Head of caudate nucleus (tissue), 42 donors: ENCODE data around the gene HMX2.

Source experiments
- DNase-seq, 42 donors: peaks; one replicate each; pipeline versions ENCODE4 v3.0.0 to v3.0.0-alpha.2; 2020 to 2021; ENCODE audit warnings: mixed read lengths in 7 of 42
- intact Hi-C: fragments of 100-400 bp; cut with DNase I; formaldehyde crosslinking; loops from one replicate; pipeline ENCODE4 v1.15.0; 2022

The HMX2 gene, protein sequence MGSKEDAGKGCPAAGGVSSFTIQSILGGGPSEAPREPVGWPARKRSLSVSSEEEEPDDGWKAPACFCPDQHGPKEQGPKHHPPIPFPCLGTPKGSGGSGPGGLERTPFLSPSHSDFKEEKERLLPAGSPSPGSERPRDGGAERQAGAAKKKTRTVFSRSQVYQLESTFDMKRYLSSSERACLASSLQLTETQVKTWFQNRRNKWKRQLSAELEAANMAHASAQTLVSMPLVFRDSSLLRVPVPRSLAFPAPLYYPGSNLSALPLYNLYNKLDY

DNA sequence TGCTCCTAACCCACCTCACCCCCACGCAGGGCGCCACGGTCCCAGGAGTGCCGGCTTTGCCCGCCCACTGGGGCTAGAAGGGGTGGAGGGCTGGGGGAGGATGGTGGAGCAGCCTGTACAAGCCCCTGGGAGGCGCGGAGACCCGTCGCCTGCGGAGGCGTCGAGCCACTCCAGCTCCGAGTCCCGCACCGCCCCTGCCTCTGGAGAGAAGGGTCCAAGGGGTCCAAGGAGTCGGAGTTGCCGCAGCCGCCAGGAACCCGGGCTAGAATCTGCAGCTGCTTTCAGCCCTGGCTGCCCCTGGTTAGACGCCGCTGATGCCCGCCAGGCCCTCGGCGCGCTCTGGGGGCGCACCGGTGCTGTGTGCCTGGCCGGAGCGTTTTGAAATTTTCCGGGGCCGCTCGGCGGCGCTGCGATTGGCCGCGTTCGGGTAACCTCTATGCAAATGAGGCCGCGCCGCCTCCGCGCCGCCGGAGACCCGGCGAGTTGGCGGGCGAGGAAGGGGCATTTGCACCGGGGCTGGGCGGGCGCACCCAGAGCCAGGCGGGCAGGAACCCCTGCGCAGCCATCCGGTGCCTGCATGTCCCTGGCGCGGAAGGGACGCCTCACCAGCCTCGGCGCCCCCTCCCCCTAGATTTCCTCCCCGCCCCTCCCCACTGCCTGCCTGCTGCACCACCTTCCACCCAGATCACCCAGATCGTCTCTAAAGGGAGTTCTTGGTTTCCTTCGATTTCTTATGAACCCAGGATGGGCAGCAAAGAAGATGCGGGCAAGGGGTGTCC, at the start of gene HMX2:
Gene HMX2 (plus strand): TSS at position 502 of the 779 bp plus-strand sequence. CDS start 243 bp downstream, at position 745.
- intact Hi-C loops, result no loop called here
- no peak for DNase-seq

DNA sequence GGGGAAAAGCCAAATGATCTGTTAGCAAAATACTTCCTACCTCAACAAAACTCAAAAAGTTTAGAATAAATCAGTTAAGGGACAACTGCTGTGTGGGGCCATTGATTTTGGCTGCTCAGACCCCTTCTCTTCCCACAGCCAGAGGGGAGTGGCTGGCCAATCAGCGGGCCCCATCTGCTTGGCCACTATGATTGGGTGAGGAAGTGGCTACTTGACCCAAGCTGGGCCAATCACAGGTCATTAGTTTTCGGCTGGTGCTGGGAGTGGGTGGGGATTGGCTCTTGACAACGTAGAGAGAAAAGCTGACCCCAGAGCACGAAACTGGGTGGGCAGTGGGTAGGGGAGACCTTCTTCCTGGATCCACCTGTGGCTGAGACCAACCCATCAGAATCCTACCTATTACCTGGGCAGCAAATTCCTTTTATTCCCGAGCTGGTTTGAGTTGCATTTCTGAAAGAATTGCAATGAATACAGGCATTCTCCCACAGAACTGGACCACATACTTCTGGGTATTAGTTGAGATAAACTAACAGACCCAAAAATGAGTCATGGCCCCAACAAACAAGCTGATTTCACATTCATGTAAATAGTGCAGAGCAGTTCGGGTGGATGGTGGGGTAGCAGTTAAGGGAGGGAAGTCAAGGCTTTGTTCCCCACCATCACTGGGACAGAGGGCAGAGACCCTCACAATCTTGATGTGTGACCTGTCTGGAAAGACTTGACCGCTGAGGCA, 47.7 kb upstream of the HMX2 start:
- intact Hi-C loops, result no loop called here
- no peak for DNase-seq

DNA sequence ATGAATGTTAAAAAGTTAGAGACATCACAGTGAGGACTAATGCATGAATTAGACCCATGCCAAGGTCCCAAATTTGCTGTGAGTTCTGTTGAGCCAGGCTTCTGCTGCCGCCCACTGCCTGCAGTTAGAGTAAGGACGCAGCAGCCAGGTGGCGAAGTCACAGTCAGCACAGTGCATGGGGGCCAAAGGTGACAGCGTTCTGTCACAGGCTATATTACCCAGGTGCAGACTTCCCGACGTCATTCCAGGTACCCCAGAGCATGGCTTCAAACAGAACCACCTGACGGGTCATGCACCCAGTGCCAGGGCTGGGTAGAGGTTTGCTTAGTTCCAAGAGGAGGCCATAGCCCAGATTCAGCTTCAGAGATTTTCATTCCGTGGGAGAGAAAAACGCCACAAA, 46.1 kb upstream of the HMX2 start:
- intact Hi-C loops, result no loop called here
- no peak for DNase-seq

DNA sequence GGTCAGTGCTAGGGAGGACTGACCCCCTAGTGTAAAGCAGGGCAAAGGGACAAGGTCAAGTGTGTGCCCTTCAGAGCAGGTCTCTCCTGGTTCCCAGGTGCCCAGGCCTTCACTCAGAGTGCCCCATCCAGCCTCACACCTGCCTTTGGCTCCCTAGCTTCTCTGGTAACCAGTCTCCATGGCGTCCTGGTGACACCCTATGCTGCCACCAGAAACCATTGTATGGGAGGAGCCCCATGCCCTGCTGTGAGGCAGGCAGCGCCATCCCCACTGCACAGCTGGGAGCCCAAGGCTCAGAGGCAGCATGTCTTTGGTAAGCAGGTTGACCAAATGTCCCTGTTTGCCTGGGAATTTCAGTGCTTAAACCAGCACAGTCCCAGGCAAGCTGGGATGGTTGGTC, 45.3 kb upstream of the HMX2 start:
- intact Hi-C loops, result no loop called here
- no peak for DNase-seq

DNA sequence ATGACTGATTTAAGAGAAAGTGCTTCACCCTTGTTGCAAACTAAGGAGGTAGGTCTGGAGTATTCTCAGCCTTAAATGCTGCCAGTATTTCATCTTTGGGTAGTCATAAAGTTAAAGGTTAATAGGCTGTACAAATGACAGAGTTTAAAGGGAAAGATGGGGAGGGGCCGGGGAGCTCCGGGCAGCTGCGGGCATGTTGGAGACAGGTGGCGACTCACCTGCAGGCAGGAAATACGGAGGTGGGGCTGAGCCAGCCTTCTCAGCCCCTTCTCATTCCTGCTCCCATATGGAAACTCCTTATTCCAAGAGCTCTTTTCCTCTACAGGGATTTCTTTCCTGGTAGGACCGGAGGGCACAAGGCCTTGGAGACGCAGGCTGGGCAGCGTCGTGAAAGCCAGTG, 44.0 kb upstream of the HMX2 start:
- intact Hi-C loops, result no loop called here
- no peak for DNase-seq

DNA sequence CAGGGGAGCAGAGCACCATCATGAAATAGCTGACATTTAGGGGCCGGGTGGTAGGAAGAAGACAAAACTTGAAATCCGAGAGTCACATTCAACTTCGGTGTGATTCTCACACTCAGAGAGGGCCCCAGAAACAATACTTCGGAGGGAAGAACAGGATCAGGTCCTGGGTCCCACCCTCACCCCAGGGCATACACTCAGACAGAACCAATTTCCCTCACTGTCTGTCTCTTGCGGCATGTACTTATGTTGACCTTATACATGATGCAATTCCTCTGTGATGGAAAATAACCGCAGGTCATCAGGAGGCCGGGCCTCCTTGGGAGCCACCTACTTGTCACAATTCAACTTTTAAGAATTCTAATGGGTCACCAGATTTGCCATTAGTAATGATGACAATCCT, 38.5 kb upstream of the HMX2 start:
- DNase-seq, result no peak
- intact Hi-C loops, result no loop called here

DNA sequence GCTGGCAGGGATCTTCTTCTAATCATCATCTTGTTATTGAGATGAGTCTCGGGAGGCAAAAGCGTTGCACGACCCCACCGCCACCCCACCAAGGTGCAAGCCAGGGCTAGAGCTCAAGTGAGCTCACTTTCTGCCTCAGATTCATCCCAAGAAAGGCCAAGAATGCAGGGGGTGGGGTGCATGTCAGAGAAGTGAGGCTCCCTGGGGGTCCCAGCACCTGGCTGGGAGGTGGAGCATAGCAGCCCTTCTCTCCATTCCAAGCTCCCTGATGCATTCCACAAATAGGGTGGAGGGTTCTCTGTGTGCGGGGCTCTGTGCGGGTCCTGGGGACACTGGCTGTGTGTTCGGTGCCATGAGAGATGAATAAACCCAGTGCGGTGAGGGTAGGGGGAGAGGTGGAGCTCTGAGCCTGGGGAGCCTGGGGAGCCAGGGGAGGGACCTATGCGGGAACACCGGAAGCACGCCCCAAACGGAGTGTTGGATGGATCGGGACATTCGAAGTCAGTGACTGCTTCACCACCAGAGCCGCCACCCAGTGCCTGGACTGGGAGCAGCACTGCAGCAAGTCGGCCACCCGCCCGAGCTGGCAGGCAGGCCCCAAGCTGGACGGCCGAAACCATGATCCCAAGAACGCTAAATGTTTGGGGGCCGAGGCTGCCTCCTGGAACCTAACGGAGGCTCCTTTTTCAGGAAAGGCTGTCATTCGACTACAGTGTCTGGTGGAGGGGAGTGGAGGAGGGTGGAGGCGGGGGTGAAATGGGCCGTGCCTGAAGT, 30.1 kb upstream of the HMX2 start:
- intact Hi-C loops, result no loop called here
- peak in 36 of 42 donors; percentile 22 to 72 (median 46) for DNase-seq

DNA sequence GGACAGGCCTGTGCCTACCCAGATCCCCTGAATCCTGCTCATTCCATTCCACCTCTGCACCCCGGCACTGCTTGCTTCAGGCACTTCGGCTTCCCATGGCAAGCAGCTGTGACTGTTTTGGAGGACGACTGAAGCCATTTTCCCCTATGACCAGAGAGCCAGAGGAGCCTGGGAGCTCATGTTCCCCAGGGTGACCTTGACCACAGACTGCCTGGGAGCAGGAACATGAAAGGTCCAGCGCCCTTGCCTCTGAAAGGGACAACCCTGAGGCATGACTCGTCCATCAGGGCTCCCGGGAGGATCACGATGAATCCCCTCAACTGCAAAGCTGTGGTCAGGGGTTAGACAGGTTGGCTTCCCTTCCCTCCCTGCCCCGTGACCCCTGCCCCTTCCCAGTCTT, 28.9 kb upstream of the HMX2 start:
- intact Hi-C loops, result no loop called here
- DNase-seq, result no peak

DNA sequence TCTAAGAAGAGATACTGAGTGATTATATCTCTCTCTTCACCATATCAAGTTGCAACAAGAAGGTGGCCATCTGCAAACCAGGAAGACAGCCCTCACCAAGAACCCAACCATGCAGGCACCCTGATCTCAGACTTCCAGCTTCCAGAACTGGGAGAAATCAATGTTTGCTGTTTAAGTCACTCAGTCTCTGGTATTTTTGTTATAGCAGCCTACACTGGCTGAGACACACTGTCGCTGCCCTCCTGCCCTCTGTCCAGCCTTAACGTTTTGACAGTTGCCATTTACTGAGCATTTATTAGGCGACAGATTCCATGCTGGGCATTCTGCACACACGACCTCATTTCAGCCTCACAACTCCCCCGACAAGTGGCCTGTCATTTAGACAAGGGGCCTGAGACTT, 21.7 kb upstream of the HMX2 start:
- intact Hi-C loops, result no loop called here
- DNase-seq, result no peak

DNA sequence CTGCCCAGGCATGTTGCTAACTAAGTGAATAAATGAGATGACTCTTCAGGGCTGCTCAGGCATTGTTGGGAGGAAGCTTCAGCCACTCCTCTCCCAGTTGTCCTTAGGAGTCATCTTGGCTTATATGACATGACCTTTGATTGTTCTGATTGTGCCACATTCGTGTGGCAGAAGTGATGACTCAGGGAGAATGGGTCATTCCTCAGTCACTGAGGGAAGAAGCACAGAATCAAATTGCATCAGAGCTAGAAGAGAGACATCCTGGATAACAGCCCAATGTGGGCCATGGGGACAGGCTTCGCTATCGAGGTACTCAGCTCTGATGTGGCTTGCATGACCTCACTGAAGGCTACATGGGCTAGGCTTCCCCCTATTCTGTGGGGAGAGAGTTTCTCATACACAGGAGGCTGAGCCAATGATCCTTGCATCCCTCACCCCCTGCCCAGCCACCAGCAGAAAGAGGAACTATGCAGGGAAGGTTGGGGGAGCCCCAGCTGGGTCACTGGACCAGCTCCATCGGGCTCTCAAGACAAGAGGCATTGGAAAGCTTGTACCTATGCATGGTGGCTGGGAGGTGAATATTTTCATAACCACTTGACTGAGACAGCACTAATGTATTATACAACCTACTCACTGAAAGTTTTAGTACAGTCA, 18.2 kb upstream of the HMX2 start:
- DNase-seq, result no peak
- intact Hi-C loops, result loop anchor here (5.0 kb wide), 2 partner anchors 253 to 433 kb away; no protein-coding TSS in a partner anchor

DNA sequence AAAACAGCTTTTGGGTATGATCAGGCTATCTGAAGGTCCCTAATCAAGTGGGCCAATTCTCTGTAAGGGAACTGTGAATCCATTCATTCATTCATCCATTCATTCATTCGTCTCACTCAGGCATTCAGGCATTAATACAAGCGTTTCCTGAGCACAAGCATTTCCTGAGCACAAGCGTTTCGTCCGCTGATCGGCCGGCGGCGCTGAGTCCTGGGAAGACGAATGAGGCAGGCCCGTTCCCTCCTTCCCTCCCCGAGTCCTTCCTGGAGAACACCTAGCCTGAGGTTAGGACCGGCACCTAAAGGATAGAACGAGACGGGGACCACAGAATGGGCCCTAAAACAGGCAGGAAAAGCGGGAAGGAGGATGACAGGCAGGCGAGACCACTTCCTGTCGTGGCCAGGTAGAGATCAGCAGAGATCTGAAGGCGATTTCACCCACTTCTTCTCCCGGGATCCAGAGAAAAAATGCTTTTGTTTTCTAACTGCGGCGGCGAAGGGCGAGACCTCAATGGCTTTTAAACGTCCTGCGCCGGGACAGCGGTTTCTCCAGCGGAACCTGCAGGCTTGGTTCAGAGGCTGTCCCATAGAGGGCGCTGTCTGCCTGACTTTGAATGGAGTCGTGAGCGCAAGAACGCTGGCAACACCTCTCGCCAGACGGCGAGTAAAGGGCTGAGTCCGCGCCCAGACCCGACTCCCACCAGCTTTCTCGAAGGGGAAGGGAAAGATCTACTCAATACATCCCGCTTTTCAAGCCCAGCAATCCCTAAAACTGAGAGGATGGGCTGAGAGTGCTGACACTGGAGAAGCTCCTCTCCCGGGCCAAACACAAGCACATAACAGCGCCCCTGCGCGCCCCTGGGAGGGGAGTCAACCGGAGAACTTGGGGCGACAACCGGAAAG, 15.1 kb upstream of the HMX2 start:
- DNase-seq, result peak; percentile 80 to 95 (median 88)
- intact Hi-C loops, result loop anchor here (5.0 kb wide), 2 partner anchors 249 to 429 kb away; no protein-coding TSS in a partner anchor

DNA sequence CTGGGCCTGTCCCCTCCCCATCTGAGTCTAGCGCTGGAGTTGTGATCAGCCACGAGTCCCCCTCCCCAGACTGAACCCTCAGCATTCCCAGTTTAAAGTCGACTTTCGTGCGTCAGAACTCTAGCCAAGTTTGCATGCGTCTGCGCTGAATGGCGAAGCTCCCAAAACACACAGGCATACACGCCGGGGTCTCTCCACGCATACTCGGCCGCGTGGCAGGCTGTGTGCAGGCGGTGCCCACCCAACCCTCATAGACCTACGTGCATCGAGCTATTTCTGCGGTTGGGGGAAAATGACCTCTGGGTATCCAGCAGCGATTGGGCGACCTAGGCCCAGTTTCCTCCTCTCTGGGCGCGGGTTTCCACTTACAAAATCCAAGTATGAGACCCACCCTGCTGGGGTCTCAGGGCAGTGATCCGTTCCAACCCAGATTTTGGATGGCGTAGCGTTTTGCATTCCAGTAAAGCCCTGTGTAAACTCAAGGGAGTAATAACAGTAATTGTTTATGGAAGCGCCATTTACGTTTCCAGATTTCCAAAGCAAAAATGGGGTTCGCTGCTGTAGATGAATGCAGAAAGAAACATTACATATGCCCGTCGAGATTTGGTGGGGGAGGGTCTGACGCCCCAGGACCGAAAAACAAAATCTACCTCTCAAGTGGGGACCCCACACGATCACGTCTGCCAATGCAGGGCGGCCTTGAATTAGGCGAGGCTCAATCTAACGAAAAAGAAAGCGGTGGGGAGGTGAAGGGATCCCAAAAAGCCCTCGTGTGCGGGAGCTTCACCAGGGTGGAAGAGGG, 14.2 kb upstream of the HMX2 start:
- no peak for DNase-seq

DNA sequence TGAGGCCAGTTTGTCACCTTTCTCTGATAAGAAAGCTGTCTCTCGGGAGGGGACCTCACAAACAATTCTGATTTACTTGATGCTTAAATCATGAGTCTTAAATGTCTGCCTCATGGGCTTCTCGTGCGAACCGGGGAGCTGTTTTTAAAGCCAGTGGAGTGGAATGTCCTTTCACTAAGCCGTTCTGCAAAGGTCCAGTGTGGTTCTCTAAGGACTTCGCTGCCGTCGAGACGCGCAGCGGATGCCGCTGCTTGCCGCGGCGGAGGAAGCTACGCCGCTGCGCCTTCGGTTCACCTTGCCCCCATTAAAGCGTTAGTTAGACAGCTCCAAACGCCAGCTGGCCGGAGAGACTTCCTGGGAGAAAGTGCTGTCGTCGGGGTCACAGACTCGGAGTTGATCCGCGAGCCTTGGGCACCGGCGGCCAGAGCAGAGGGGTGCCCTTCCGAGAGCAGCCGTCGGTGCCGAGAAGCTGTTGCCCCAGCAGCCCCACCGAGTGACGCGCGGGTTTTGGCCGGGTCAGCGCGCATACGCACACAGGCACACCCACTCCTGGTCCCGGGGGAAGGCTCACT, 13.5 kb upstream of the HMX2 start:
- intact Hi-C loops, result loop anchor here (5.0 kb wide), 2 partner anchors 248 to 428 kb away; no protein-coding TSS in a partner anchor
- peak in 1 of 42 donors; percentile 5 for DNase-seq

More for the DNA sequence above, 14.2 kb upstream of the HMX2 start:
- intact Hi-C loops, result loop anchor here (5.0 kb wide), 2 partner anchors 249 to 429 kb away; no protein-coding TSS in a partner anchor

DNA sequence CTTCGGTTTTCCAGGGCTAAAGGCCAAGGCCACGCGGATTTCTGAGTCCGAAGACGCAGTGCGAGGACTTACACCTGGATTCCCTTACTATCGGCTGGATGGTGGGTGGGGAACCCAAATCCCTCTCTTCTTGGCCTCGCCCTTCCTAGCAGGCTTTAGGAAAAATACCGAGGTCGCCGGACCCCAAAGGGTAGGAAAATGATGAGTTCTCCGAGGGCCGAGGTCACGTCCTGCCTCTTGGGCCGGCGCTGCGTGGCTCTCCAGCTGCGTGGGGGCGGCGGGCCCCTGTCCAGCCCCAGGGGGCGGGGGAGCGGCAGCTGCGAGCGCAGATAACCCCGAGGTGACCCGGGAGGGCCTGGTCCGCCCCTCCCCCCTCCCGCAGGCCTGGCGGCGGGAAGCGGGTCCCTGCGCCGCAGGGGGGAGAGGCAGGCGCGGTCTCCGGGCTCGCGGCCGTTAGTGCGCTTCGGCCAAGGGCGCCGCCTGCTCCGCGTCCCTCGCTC, 13.0 kb upstream of the HMX2 start:
- DNase-seq, result no peak
- intact Hi-C loops, result loop anchor here (5.0 kb wide), 2 partner anchors 247 to 427 kb away; no protein-coding TSS in a partner anchor

DNA sequence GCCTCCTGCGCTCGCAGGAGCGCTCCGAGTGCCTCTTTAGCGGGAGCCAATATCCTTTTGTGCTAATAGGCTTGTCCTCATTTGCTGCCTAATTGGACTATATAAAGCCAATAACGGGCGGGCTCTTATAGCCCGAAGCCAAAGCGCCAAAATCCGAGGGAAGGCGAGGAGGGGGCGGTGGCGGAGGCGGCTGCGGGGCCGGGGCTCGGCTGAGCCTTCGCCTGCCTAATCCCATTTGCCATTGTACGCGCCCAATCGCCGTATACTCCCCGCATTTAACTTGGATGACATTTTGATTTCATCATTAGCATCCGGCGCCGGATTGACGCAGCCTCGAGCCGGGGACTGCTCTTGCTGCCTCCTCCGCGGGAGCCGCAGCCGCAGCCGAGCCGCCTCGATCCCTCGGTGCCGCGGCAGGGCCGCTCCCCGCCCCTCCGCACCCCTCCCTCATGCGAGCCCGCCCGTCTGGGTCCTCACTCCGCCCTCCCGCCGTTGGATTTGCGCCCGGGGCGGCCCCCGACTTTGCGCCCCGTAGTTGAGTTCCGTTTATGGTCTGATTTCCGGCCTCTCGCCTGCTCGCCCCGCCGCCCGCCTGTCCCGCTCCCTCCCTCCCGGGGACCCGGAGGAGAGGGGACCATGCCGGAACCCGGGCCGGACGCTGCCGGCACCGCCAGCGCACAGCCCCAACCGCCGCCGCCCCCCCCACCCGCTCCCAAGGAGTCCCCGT, 12.4 kb upstream of the HMX2 start, which contains the start of gene HMX3:
Gene HMX3 (plus strand): TSS at position 556 of the 727 bp plus-strand sequence. CDS start 81 bp downstream, at position 637.
- peak in 2 of 42 donors; percentile 21 to 31 for DNase-seq
- intact Hi-C loops, result no loop called here
